Suprapubic skin (tissue), 4 donors: ENCODE results near the gene SPATA32.

Experiments used
- POLR2A ChIP-seq, 2 donors: fragments of 450-650 bp; IDR thresholded peaks; one replicate each; pipeline ENCODE4 v1.6.1; 2017; ENCODE audit warnings: antibody characterized with exemption in 2 of 2, mild to moderate bottlenecking in 2 of 2, moderate library complexity in 2 of 2
- POLR2AphosphoS5 ChIP-seq, 3 donors: sonication (generic); formaldehyde crosslinking; IDR thresholded peaks; one replicate each; pipeline ENCODE4 v1.6.1; 2017; ENCODE audit warnings: antibody characterized with exemption in 3 of 3
- TF ChIP-seq, protein P1 (sequence below), 2 donors: fragments of 200-600 bp in 1 of 2; fragments of 450-650 bp in 1 of 2; sonication (generic) in 1 of 2; IDR thresholded peaks; one replicate each; pipeline ENCODE4 v1.5.1; 2016 to 2019; ENCODE audit warnings: antibody characterized with exemption in 2 of 2, mild to moderate bottlenecking in 1 of 2, moderate library complexity in 1 of 2

DNA sequence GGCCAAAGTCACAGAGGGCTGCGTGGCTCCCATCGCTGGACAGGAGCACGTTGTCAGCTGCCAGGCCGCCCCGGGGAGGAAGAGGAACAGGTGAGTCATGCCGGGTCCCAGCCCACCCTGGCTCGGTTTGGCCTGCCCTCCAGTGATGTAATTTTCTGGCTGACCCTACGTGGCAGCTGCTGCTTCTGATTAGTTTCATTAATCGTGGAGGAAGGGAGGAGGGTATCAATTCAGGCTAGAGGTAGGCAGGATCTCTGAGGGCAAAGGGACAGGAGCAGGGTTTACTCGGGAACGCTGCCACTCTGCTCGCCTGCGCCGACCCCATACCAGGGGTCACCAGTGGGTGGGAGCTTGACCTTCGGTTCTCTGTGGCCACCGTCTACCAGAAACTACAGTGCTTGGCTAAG is 11.7 kb upstream of the SPATA32 start:
- no peak for TF ChIP-seq POLR2AphosphoS5 (IDR thresholded peaks at IDR 0.05)
- no peak for TF ChIP-seq POLR2A (IDR thresholded peaks at IDR 0.05)
- TF ChIP-seq, protein P1, sequence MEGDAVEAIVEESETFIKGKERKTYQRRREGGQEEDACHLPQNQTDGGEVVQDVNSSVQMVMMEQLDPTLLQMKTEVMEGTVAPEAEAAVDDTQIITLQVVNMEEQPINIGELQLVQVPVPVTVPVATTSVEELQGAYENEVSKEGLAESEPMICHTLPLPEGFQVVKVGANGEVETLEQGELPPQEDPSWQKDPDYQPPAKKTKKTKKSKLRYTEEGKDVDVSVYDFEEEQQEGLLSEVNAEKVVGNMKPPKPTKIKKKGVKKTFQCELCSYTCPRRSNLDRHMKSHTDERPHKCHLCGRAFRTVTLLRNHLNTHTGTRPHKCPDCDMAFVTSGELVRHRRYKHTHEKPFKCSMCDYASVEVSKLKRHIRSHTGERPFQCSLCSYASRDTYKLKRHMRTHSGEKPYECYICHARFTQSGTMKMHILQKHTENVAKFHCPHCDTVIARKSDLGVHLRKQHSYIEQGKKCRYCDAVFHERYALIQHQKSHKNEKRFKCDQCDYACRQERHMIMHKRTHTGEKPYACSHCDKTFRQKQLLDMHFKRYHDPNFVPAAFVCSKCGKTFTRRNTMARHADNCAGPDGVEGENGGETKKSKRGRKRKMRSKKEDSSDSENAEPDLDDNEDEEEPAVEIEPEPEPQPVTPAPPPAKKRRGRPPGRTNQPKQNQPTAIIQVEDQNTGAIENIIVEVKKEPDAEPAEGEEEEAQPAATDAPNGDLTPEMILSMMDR (IDR thresholded peaks at IDR 0.05) = no peak
